H9 (cell line): ENCODE measurements around the gene CNDP1. TPM values are rescaled to one million over a fixed set of nuclear protein-coding genes. Genes with fewer than 3 reads are reported as not detected.

Source experiments
- DNase-seq: peaks from one replicate; pipeline ENCODE4 v3.0.0-alpha.2; 2017
- H2AFZ ChIP-seq: one replicate; pipeline ENCODE4 v1.6.1; 2013; ENCODE audit warnings: mild to moderate bottlenecking, low read length, control low read depth, moderate library complexity
- H2AK5ac ChIP-seq: 2 replicates; pipeline ENCODE4 v1.6.1; 2013; ENCODE audit warnings: low read length, control low read depth, mixed read lengths; ENCODE audit not compliant: insufficient read length
- H2BK120ac ChIP-seq: one replicate; pipeline ENCODE4 v1.6.1; 2013; ENCODE audit warnings: low read depth, mild to moderate bottlenecking, low read length, control low read depth, inconsistent platforms; ENCODE audit not compliant: poor library complexity, severe bottlenecking
- H2BK12ac ChIP-seq: 2 replicates; pipeline ENCODE4 v1.6.1; 2013; ENCODE audit warnings: low read length, control low read depth, mixed read lengths, low read depth; ENCODE audit not compliant: insufficient read length
- H2BK15ac ChIP-seq: 2 replicates; pipeline ENCODE4 v1.6.1; 2013; ENCODE audit warnings: low read depth, low read length, control low read depth
- H2BK20ac ChIP-seq: one replicate; pipeline ENCODE4 v1.6.1; 2013; ENCODE audit warnings: low read depth, mild to moderate bottlenecking, low read length, control low read depth, inconsistent platforms; ENCODE audit not compliant: poor library complexity, severe bottlenecking
- H2BK5ac ChIP-seq: 2 replicates; pipeline ENCODE4 v1.6.1; 2013; ENCODE audit warnings: low read length, control low read depth, mixed read lengths; ENCODE audit not compliant: insufficient read length
- H3K14ac ChIP-seq: 2 replicates; pipeline ENCODE4 v1.6.1; 2013; ENCODE audit warnings: low read length, control low read depth; ENCODE audit not compliant: insufficient read depth
- H3K18ac ChIP-seq: 2 replicates; pipeline ENCODE4 v1.6.1; 2013; ENCODE audit warnings: low read depth, mild to moderate bottlenecking, mixed read lengths, low read length, control low read depth; ENCODE audit not compliant: insufficient read length
- H3K23ac ChIP-seq: 2 replicates; pipeline ENCODE4 v1.6.1; 2013; ENCODE audit warnings: low read length, control low read depth, mixed read lengths, low read depth; ENCODE audit not compliant: insufficient read length
- H3K23me2 ChIP-seq: 2 replicates; pipeline ENCODE4 v1.6.1; 2013; ENCODE audit warnings: low read depth, mild to moderate bottlenecking, mixed read lengths, low read length, control low read depth; ENCODE audit not compliant: insufficient read length, poor library complexity, severe bottlenecking
- H3K27ac ChIP-seq: 2 replicates; pipeline ENCODE4 v1.5.1; 2013; ENCODE audit warnings: low read length, control low read depth, mixed read lengths, low read depth; ENCODE audit not compliant: insufficient read length
- H3K27me3 ChIP-seq: 2 replicates; pipeline ENCODE4 v1.6.1; 2013; ENCODE audit warnings: low read length, control low read depth, inconsistent platforms; ENCODE audit not compliant: insufficient read depth
- H3K4ac ChIP-seq: 2 replicates; pipeline ENCODE4 v1.6.1; 2013; ENCODE audit warnings: low read depth, mild to moderate bottlenecking, control low read depth, inconsistent platforms, low read length, moderate library complexity
- H3K4me1 ChIP-seq: 2 replicates; pipeline ENCODE4 v1.6.1; 2013; ENCODE audit warnings: low read length, control low read depth, inconsistent platforms; ENCODE audit not compliant: insufficient read depth
- H3K4me2 ChIP-seq: 2 replicates; pipeline ENCODE4 v1.6.1; 2013; ENCODE audit warnings: low read length, control low read depth, mixed read lengths; ENCODE audit not compliant: insufficient read length, insufficient read depth
- H3K56ac ChIP-seq: 2 replicates; pipeline ENCODE4 v1.6.1; 2013; ENCODE audit warnings: low read depth, mild to moderate bottlenecking, mixed read lengths, low read length, control low read depth; ENCODE audit not compliant: insufficient read length
- H3K79me1 ChIP-seq: 2 replicates; pipeline ENCODE4 v1.6.1; 2013; ENCODE audit warnings: low read depth, mild to moderate bottlenecking, moderate library complexity, low read length, control low read depth, inconsistent platforms; ENCODE audit not compliant: insufficient read depth, poor library complexity, severe bottlenecking
- H3K79me2 ChIP-seq: 2 replicates; pipeline ENCODE4 v1.6.1; 2013; ENCODE audit warnings: low read length, control low read depth, inconsistent platforms; ENCODE audit not compliant: insufficient read depth
- H3K9ac ChIP-seq: 2 replicates; pipeline ENCODE4 v1.6.1; 2013; ENCODE audit warnings: low read length, control low read depth, mixed read lengths; ENCODE audit not compliant: insufficient read length; ENCODE audit errors: extremely low read depth
- H3K9me3 ChIP-seq: one replicate; pipeline ENCODE4 v1.6.1; 2013; ENCODE audit warnings: low read depth, low read length, inconsistent platforms; ENCODE audit not compliant: control insufficient read depth
- H3T11ph ChIP-seq: one replicate; pipeline ENCODE4 v1.6.1; 2013; ENCODE audit warnings: mild to moderate bottlenecking, low read length, control low read depth, inconsistent platforms
- H4K20me1 ChIP-seq: one replicate; pipeline ENCODE4 v1.6.1; 2013; ENCODE audit not compliant: control insufficient read depth, insufficient read length, insufficient read depth
- H4K5ac ChIP-seq: 2 replicates; pipeline ENCODE4 v1.6.1; 2013; ENCODE audit warnings: low read depth, mild to moderate bottlenecking, mixed read lengths, low read length, control low read depth; ENCODE audit not compliant: insufficient read length
- H4K8ac ChIP-seq: replicated peaks from 2 replicates; pipeline ENCODE4 v1.6.1; 2013; ENCODE audit warnings: low read length, control low read depth, mixed read lengths, low read depth; ENCODE audit not compliant: insufficient read length
- H4K91ac ChIP-seq: 2 replicates; pipeline ENCODE4 v1.6.1; 2013; ENCODE audit warnings: low read depth, mild to moderate bottlenecking, moderate library complexity, mixed read lengths, low read length, control low read depth; ENCODE audit not compliant: insufficient read length
- H3K27ac Mint-ChIP-seq, 3 experiments: 2 replicates in 2 of 3; 3 replicates in 1 of 3; pipeline ENCODE4 v1.8.0; 2020 to 2021; ENCODE audit warnings: mixed read lengths in 3 of 3, mild to moderate bottlenecking in 1 of 3, moderate library complexity in 1 of 3
- H3K27me3 Mint-ChIP-seq: 2 replicates; pipeline ENCODE4 v1.8.0; 2021; ENCODE audit warnings: low read depth, mild to moderate bottlenecking, moderate library complexity, mixed read lengths
- H3K36me3 Mint-ChIP-seq, 3 experiments: 2 replicates in 2 of 3; 3 replicates in 1 of 3; pipeline ENCODE4 v1.8.0; 2020 to 2021; ENCODE audit warnings: low read depth in 3 of 3, mixed read lengths in 3 of 3; ENCODE audit not compliant: insufficient read depth in 1 of 3
- H3K4me1 Mint-ChIP-seq, 2 experiments: 2 replicates each; pipeline ENCODE4 v1.8.0; 2020; ENCODE audit warnings: mixed read lengths in 2 of 2
- H3K4me3 Mint-ChIP-seq, 2 experiments: 2 replicates in 1 of 2; 3 replicates in 1 of 2; pipeline ENCODE4 v1.8.0; 2020 to 2021; ENCODE audit warnings: mild to moderate bottlenecking in 2 of 2, mixed read lengths in 2 of 2, moderate library complexity in 1 of 2
- H3K9me3 Mint-ChIP-seq, 2 experiments: 2 replicates in 1 of 2; 3 replicates in 1 of 2; pipeline ENCODE4 v1.8.0; 2020; ENCODE audit warnings: mild to moderate bottlenecking in 2 of 2, mixed read lengths in 2 of 2, moderate library complexity in 1 of 2
- CTCF ChIP-seq: fragments of 200-600 bp; sonication (generic); conservative IDR thresholded peaks from 3 replicates; pipeline ENCODE4 v1.8.0; 2021; ENCODE audit warnings: antibody characterized with exemption, mild to moderate bottlenecking
- WGBS: extraction: QIAGEN DNeasy Blood & Tissue Kit; methylation state at CpG from one replicate; pipeline ENCODE4 v1.1.7; 2013; ENCODE audit warnings: missing lambda C conversion rate, low lambda C conversion rate, mixed read lengths; ENCODE audit not compliant: insufficient read length; ENCODE audit errors: extremely low coverage; 5-methylcytosine and 5-hydroxymethylcytosine counted together
- total RNA-seq: library from RNA; stranded (reverse); gene quantifications from 2 replicates; pipeline ENCODE4 v1.2.1, GENCODE V29; 2021

The CNDP1 gene
- total RNA-seq, 1 experiment from 2014 or later, result not detected

DNA sequence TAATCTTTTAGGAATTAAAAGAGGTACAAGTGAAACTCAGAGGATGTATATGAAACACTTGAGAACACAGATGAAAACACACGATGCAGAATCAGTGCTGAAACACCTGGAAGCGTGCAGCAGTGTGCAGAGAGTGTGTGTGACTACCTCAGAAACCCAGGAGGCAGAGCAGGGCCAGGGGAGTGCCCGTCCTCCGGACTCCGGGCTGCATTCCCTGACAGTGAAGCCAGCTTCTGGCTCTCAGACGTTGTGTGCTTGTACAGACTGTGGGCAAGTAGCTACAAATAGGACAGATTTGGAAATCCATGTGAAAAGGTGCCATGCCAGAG, 98.0 kb downstream of the CNDP1 start:
- no peaks in the 10 kb centered on the region for H3K27me3 Mint-ChIP-seq
- no peak overlapping the region for H3K4me3 Mint-ChIP-seq
- no peaks in the 10 kb centered on the region for H3K23me2 ChIP-seq
- H3K9ac ChIP-seq, result no peak overlapping the region
- no peak overlapping the region for H3K23ac ChIP-seq
- no peaks in the 10 kb centered on the region for H3K9me3 ChIP-seq
- H3K14ac ChIP-seq, result no peak overlapping the region
- H3K9me3 Mint-ChIP-seq, result no peaks in the 10 kb centered on the region
- H4K20me1 ChIP-seq, result no peaks in the 10 kb centered on the region
- no peak overlapping the region for H2AFZ ChIP-seq
- no peaks in the 10 kb centered on the region; the same call in 1 of the 2 replicates for H3K4me1 ChIP-seq
- TF ChIP-seq CTCF, result no peak
- H3K4ac ChIP-seq, result no peak overlapping the region
- no peak overlapping the region for H2BK20ac ChIP-seq
- H3T11ph ChIP-seq, result no peak overlapping the region
- H4K91ac ChIP-seq, result no peak overlapping the region
- H3K27ac ChIP-seq, result no peak overlapping the region
- no peak overlapping the region for H2BK5ac ChIP-seq
- H3K56ac ChIP-seq, result no peak overlapping the region
- no peak for DNase-seq
- no peak overlapping the region for H4K8ac ChIP-seq
- H3K27me3 ChIP-seq, result no peaks in the 10 kb centered on the region
- H3K79me1 ChIP-seq, result no peaks in the 10 kb centered on the region
- WGBS, result no CpG with 5 or more reads among the region's 6 CpGs
- H3K4me1 Mint-ChIP-seq, result peaks cover 0 to 4% of the 10 kb centered on the region in 2 experiments; a peak in 3 of 4 replicates
- H3K18ac ChIP-seq, result no peak overlapping the region
- H3K79me2 ChIP-seq, result no peaks in the 10 kb centered on the region
- no peak overlapping the region for H3K4me2 ChIP-seq
- H2AK5ac ChIP-seq, result no peak overlapping the region
- no peak overlapping the region for H3K27ac Mint-ChIP-seq
- no peak overlapping the region for H2BK120ac ChIP-seq
- peaks cover 3 to 13% (median 11%) of the 10 kb centered on the region in 3 experiments; a peak in 4 of 7 replicates for H3K36me3 Mint-ChIP-seq
- H4K5ac ChIP-seq, result no peak overlapping the region
- no peak overlapping the region for H2BK15ac ChIP-seq
- H2BK12ac ChIP-seq, result no peak overlapping the region
